ENCODE results near the gene GPR50.

Gene GPR50

DNA sequence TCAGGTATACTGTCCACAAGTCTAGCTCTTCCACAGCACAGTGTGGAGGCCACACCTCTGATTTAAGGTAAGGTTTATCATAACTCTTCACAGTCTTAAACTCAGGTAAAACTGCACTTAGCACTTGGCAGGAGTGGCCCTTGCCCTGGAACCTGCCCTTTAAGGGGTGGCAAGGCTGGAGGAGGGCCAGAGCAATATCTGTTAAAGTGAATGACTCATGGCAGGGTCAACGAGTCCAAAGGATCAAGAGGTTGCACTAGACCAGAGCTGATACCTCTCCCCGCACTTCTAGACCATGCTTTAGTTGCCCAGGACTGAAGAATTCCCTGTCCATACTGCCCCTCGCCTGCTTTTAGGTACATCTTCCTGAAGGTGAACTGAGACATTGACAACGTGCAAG lies 14.7 kb upstream of the GPR50 start:
- H3K36me3 ChIP-seq = no peaks in the 10 kb centered on the region
- H3K27me3 ChIP-seq = no peaks in the 10 kb centered on the region
- H3K9me3 ChIP-seq = no peaks in the 10 kb centered on the region
- no peak overlapping the region for H3K4me3 ChIP-seq (ENCODE audit: low read depth, low read length)
- TF ChIP-seq, protein P1, sequence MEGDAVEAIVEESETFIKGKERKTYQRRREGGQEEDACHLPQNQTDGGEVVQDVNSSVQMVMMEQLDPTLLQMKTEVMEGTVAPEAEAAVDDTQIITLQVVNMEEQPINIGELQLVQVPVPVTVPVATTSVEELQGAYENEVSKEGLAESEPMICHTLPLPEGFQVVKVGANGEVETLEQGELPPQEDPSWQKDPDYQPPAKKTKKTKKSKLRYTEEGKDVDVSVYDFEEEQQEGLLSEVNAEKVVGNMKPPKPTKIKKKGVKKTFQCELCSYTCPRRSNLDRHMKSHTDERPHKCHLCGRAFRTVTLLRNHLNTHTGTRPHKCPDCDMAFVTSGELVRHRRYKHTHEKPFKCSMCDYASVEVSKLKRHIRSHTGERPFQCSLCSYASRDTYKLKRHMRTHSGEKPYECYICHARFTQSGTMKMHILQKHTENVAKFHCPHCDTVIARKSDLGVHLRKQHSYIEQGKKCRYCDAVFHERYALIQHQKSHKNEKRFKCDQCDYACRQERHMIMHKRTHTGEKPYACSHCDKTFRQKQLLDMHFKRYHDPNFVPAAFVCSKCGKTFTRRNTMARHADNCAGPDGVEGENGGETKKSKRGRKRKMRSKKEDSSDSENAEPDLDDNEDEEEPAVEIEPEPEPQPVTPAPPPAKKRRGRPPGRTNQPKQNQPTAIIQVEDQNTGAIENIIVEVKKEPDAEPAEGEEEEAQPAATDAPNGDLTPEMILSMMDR (IDR thresholded peaks at IDR 0.05; ENCODE audit: low read depth, low read length) = no peak
- DNase-seq = no peak
- H3K4me1 ChIP-seq = no peaks in the 10 kb centered on the region

DNA sequence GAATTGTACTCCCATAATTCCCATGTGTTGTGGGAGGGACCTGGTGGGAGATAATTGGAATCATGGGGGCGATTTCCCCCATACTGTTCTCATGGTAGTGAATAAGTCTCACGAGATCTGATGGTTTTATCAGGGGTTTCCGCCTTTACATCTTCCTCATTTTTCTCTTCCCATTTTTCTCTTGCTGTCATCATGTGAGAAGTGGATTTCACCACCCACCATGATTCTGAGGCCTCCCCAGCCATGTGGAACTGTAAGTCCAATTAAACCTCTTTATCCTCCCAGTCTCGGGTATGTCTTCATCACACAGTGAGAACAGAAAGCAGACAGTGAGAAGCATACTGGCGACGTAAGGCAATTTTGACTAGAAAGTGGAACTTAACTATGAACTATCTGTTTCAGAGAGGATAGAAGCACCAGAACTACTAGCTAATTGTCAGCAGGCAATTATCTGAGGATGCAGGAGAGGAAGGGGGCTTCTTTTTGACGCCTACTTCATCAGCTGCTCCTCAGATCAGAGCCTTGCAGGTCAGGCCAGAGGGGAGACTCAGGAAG lies 8.5 kb upstream of the GPR50 start:
- H3K4me1 ChIP-seq = no peaks in the 10 kb centered on the region
- no peaks in the 10 kb centered on the region for H3K36me3 ChIP-seq
- DNase-seq = no peak
- H3K4me3 ChIP-seq (ENCODE audit: low read depth, low read length) = no peak overlapping the region
- H3K27me3 ChIP-seq = no peaks in the 10 kb centered on the region
- no peaks in the 10 kb centered on the region for H3K9me3 ChIP-seq
- TF ChIP-seq, protein P1 (IDR thresholded peaks at IDR 0.05; ENCODE audit: low read depth, low read length) = no peak

DNA sequence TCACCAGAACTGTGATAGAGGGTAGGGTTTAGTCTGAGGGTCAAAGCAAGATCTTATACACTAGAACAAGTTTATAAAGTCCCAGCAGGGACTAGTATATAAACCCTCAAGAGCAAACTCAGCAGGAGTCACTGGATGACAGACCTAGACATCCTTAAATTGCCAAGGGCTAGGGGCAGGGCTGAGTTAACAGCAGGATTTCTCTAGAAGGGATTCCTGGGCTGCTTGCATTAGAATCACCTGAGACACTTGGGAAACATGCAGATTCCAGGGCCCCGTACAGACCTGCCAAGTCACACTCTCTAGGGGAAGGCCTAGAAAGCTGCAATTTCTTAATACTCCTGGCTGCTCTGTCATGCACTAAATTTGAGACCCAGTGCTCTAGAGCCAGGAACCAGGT lies 6.6 kb upstream of the GPR50 start:
- no peak for DNase-seq
- TF ChIP-seq, protein P1 (IDR thresholded peaks at IDR 0.05; ENCODE audit: low read depth, low read length) = no peak
- H3K4me3 ChIP-seq (ENCODE audit: low read depth, low read length) = no peak overlapping the region
- H3K27me3 ChIP-seq = no peaks in the 10 kb centered on the region
- H3K9me3 ChIP-seq = no peaks in the 10 kb centered on the region
- H3K4me1 ChIP-seq = no peaks in the 10 kb centered on the region
- no peaks in the 10 kb centered on the region for H3K36me3 ChIP-seq

- H3K36me3 ChIP-seq = no peaks in the 10 kb centered on the region
- TF ChIP-seq, protein P1 (IDR thresholded peaks at IDR 0.05; ENCODE audit: low read depth, low read length) = no peak
- H3K27me3 ChIP-seq = no peaks in the 10 kb centered on the region; the same call in 1 of the 2 replicates
- no peak overlapping the region for H3K4me3 ChIP-seq (ENCODE audit: low read depth, low read length)
- no peaks in the 10 kb centered on the region for H3K4me1 ChIP-seq
- H3K9me3 ChIP-seq = no peaks in the 10 kb centered on the region
- no peak for DNase-seq
These were observed 1.7 kb upstream of the GPR50 start for GRCh38 chrX:151174581-151175282.

GRCh38 chrX:151175283-151176062 lies 911 bp upstream of the GPR50 start:
- H3K4me1 ChIP-seq = no peaks in the 10 kb centered on the region
- TF ChIP-seq, protein P1 (IDR thresholded peaks at IDR 0.05; ENCODE audit: low read depth, low read length) = no peak
- H3K36me3 ChIP-seq = no peaks in the 10 kb centered on the region
- H3K9me3 ChIP-seq = no peaks in the 10 kb centered on the region
- DNase-seq = no peak
- H3K4me3 ChIP-seq (ENCODE audit: low read depth, low read length) = no peak overlapping the region
- no peaks in the 10 kb centered on the region; the same call in 1 of the 2 replicates for H3K27me3 ChIP-seq
